GM21360 (cell line): ENCODE results near the gene SGCA.
A peak's percentile ranks its signal among the peaks of the same experiment; 100 is the strongest.

Experiments
- ATAC-seq: cut with Tn5 transposase; IDR thresholded peaks from one replicate; pipeline ENCODE4 v1.9.1; 2021; ENCODE audit warnings: mild to moderate bottlenecking, moderate library complexity; ENCODE audit not compliant: unreplicated experiment

The SGCA gene

GRCh38 chr17:50148226-50149090 lies 17.3 kb upstream of the SGCA start:
- ATAC-seq, result peak; percentile 30

- no peak for ATAC-seq
These were observed 16.8 kb upstream of the SGCA start for GRCh38 chr17:50149091-50149416.

GRCh38 chr17:50149417-50150353 lies 16.1 kb upstream of the SGCA start:
- no peak for ATAC-seq

- ATAC-seq, result no peak
These were observed 15.3 kb upstream of the SGCA start, which contains the start of gene PPP1R9B for GRCh38 chr17:50150354-50151040. TSS of gene PPP1R9B (minus strand) at chr17:50150677. CDS start at chr17:50150513, 164 bp downstream.

- ATAC-seq, result peak; percentile 41
These were observed 14.5 kb upstream of the SGCA start for GRCh38 chr17:50151041-50151936.

DNA sequence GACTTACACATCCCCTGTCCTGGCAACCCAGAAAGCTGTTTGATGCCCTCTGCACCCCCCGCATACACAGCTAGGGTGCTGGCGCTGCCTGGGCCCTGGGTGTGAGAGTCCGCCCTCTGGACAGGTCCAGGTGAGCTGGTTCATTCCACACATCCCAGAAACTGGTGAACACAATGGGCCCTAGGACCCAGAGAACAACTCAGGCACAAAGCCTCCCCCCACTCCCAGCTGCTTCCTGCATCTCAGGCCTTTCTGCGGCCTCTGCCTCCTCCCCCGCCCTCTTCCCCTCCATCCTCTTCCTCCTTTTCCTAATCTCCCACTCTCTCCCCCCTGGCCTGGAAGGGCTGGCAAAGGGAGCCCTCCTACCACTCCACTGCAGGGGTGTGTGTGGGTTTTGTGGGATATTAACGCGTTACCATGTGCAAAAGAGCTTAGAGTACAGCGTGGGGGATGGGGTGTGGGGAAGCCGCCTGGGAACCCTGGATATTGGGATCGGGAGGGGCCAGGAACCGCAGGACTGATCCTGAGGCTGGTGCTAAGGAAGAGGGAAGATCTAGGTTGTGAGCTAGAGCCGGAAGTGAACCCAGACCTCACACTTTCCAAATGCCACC lies 13.8 kb upstream of the SGCA start:
- peak; percentile 27 for ATAC-seq

DNA sequence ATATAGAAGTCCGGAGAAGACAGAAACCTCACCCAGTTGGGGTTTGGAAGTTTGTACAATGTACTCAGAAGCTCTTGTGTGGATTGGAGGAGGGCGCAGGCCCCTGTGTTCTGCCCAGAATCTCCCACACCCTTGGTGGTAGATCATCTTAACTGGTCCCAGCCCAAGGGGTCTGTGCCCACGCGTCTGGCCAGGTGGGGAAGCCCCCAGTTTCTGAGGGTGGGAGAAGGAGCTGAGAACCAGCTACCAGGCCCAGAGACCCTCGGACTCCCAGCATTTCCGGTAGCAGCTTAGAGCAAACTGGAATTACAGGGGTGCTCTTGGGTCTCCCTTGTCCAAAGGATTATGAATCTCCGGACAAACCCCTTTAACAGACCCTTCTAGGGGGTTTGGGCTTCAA lies 13.1 kb upstream of the SGCA start:
- no peak for ATAC-seq

- no peak for ATAC-seq
These were observed 11.9 kb upstream of the SGCA start for GRCh38 chr17:50153650-50154575.

DNA sequence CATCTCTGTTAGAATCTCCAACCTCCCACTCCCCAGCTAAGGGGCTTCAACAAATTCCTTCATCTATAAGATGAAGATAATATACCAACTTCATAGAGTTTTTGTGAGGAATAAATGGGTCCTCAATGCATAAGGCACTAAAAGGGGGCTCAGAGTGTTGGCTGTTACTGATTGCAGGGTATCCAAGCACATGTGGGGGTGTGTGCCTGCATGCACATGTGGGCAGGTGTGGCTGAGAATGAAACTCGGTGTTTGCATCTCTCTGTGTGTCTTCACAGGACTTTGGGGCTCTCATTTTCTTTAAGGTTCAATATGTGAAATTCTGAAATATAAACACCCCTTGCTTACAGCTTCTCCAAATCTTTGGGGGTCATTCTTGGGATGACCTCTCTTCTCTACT lies 11.2 kb upstream of the SGCA start:
- ATAC-seq, result no peak

GRCh38 chr17:50155115-50155819 lies 10.5 kb upstream of the SGCA start:
- no peak for ATAC-seq

- ATAC-seq, result no peak
These were observed 7.9 kb upstream of the SGCA start for GRCh38 chr17:50157891-50158290.

DNA sequence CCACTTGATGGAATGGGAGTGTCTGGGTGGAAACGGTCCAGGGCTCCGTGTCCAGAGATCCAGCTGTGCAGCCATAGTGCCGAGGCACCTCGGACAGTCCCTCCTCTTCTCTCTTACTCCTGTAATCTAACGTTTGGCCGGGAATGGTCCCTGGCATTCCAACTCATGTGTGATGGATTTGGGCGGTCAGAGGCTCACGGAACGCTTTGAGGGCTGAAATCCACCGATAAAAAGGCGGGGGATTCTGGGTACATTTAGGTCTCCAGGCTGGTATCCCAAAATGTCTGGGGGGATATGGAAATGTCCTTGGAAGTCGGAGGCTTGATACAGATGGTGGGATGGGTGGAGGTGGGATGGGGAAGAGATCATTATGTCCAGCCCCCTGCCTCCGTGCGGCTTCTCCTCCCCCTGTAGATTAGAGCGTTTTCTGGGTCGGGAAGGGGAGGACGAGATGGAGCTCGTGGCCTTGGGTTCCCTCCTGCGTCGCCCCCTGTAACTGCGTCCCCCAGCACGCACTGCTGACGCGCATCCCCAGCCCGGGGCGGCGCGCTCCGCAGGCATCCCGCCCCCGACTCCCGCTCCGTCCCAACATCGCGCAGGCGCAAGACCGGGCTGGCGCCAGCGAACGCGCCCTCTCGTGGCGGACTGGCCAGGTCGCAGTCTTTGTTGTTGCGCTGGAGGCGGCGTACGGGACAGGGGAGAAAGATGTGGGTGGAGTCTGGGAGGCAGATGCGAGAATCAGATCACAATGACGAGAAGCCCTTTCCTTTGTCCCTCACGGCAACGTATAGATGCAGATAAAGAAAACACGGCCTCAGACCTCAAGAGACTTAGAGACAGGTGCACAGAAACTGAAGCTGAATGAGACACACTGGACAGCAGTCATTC lies 4.5 kb upstream of the SGCA start:
- ATAC-seq, result peak; percentile 67

DNA sequence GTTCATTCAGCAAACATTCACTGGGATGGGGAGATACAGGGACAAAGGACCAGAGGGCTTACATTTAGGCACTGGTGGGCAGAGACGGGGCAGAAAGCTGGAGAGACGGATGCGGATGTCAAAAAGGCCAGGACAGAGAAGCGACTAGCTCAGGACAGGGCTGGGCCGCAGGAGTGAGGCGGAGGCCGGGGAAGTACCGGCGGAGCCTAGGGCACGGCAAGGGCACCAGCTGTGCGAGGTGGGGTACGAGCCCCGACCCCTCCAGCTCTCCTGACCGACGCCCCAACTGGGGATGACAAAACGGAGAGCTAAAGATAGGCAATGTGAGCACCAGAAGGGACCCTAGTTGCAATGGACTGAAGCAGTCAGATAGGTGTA lies 3.9 kb upstream of the SGCA start:
- no peak for ATAC-seq

- ATAC-seq, result no peak
These were observed 3.1 kb upstream of the SGCA start for GRCh38 chr17:50162466-50163254.

DNA sequence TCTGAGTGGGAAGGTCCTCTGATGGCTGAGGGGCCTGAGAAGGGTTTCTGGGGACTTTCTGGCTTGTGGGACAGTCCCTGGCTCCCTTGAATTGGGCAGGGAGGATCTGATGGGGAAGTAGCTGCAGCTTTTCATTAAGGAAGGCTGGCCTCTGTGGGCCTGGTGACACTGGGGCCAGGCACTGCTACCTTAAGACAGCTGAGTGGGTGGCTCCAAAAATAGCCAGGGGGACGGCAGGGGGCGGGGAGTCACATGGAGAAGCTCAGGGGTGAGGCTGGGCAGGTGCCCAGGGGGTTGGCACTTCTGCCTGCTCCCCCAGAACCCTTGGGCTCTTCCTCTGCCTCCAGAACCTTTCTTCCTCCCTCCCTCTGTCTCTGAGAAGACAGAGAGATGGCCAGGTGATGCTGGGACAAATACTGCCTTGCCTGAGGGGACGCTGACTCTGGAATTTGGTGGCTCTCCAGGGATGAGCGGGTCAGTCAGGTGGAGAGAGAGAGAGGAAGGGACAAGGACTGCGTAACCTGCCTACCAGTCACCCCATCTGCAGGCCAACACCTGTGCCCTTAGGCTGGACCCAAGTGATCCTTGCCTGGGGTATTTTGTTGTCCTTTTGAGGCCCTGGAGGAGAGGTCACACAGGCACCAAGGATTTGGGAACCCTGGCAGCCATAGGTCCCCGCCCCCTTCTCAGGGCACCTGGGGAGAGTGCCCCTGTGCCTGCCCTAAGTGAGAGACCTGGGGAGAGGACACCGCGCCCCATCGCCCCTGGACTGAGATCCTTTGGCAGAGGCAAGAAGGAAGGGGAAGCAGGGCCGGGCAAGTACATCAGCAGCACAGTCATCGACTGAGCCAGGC lies 1.7 kb upstream of the SGCA start:
- ATAC-seq, result no peak

GRCh38 chr17:50164697-50164988 lies 1.2 kb upstream of the SGCA start:
- ATAC-seq, result no peak
